ENCODE measurements around the gene ZSCAN2. TPM values are rescaled to one million over a fixed set of nuclear protein-coding genes. Genes with fewer than 3 reads are reported as not detected.

ZSCAN2 gene
- total RNA-seq, 1 experiment from 2014 or later = 15.2 TPM

GRCh38 chr15:84608707-84609284 is 8.0 kb downstream of the ZSCAN2 start:
- H3K36me3 ChIP-seq (ENCODE audit: insufficient read depth, low read length, poor library complexity, severe bottlenecking) = peaks cover 16% of the 10 kb centered on the region
- TF ChIP-seq EZH2 (IDR thresholded peaks at IDR 0.05; ENCODE audit: borderline replicate concordance, low read depth, low read length, poor library complexity, severe bottlenecking) (no peak), CTCF (conservative IDR thresholded peaks at IDR 0.05; ENCODE audit: low read depth, low read length) (no peak)
- no peaks in the 10 kb centered on the region for H3K27me3 ChIP-seq (replicated peaks; ENCODE audit: insufficient read depth, low read depth, low read length, poor library complexity)
- no TSS peak for BruUV-seq (replicated peaks)
- CTCF ChIA-PET = no interaction called here
- H3K4me3 ChIP-seq (ENCODE audit: low read depth, low read length, poor library complexity, severe bottlenecking) = no peak overlapping the region
- POLR2A ChIA-PET (ENCODE audit: low non-redundant PET) = no interaction called here
- intact Hi-C loops (cut with micrococcal nuclease; ENCODE audit: unreplicated experiment) = no loop called here
- no peak for DNase-seq (ENCODE audit: low spot score)
- H3K27ac ChIP-seq (ENCODE audit: low read depth, low read length, poor library complexity, severe bottlenecking) = no peak overlapping the region
- peaks cover 5% of the 10 kb centered on the region for H3K4me1 ChIP-seq (ENCODE audit: insufficient read depth, low read length, poor library complexity, severe bottlenecking)
- no peaks in the 10 kb centered on the region for H3K9me3 ChIP-seq (ENCODE audit: low read depth, low read length, poor library complexity, severe bottlenecking)

- DNase-seq (ENCODE audit: low spot score) = no peak
- Histone ChIP-seq H3K27ac (ENCODE audit: low read depth, low read length, poor library complexity, severe bottlenecking) (no peak overlapping the region), H3K4me3 (ENCODE audit: low read depth, low read length, poor library complexity, severe bottlenecking) (no peak overlapping the region), H3K27me3 (replicated peaks; ENCODE audit: insufficient read depth, low read depth, low read length, poor library complexity) (no peaks in the 10 kb centered on the region), H3K9me3 (ENCODE audit: low read depth, low read length, poor library complexity, severe bottlenecking) (no peaks in the 10 kb centered on the region), H3K4me1 (ENCODE audit: insufficient read depth, low read length, poor library complexity, severe bottlenecking) (no peaks in the 10 kb centered on the region), H3K36me3 (ENCODE audit: insufficient read depth, low read length, poor library complexity, severe bottlenecking) (peaks cover 10% of the 10 kb centered on the region)
- POLR2A ChIA-PET (ENCODE audit: low non-redundant PET) = interaction anchor here (0.8 kb wide), 1 partner anchor 486 kb away, joined by 3 read pairs; no protein-coding TSS in a partner anchor
- intact Hi-C loops (cut with micrococcal nuclease; ENCODE audit: unreplicated experiment) = no loop called here
- CTCF ChIA-PET = no interaction called here
- no TSS peak for BruUV-seq (replicated peaks)
- TF ChIP-seq EZH2 (IDR thresholded peaks at IDR 0.05; ENCODE audit: borderline replicate concordance, low read depth, low read length, poor library complexity, severe bottlenecking) (no peak), CTCF (conservative IDR thresholded peaks at IDR 0.05; ENCODE audit: low read depth, low read length) (no peak)
Observed at GRCh38 chr15:84609818-84610525, 9.2 kb downstream of the ZSCAN2 start.

- peaks cover 3% of the 10 kb centered on the region for H3K36me3 ChIP-seq (ENCODE audit: insufficient read depth, low read length, poor library complexity, severe bottlenecking)
- ChIA-PET POLR2A (ENCODE audit: low non-redundant PET) (no interaction called here), CTCF (no interaction called here)
- H3K27ac ChIP-seq (ENCODE audit: low read depth, low read length, poor library complexity, severe bottlenecking) = no peak overlapping the region
- intact Hi-C loops (cut with micrococcal nuclease; ENCODE audit: unreplicated experiment) = no loop called here
- H3K9me3 ChIP-seq (ENCODE audit: low read depth, low read length, poor library complexity, severe bottlenecking) = no peaks in the 10 kb centered on the region
- TF ChIP-seq CTCF (conservative IDR thresholded peaks at IDR 0.05; ENCODE audit: low read depth, low read length) (no peak), EZH2 (IDR thresholded peaks at IDR 0.05; ENCODE audit: borderline replicate concordance, low read depth, low read length, poor library complexity, severe bottlenecking) (no peak)
- H3K4me1 ChIP-seq (ENCODE audit: insufficient read depth, low read length, poor library complexity, severe bottlenecking) = no peaks in the 10 kb centered on the region
- no peaks in the 10 kb centered on the region for H3K27me3 ChIP-seq (replicated peaks; ENCODE audit: insufficient read depth, low read depth, low read length, poor library complexity)
- no peak for DNase-seq (ENCODE audit: low spot score)
- BruUV-seq (replicated peaks) = no TSS peak
- no peak overlapping the region for H3K4me3 ChIP-seq (ENCODE audit: low read depth, low read length, poor library complexity, severe bottlenecking)
Observed at GRCh38 chr15:84611631-84612030, 10.8 kb downstream of the ZSCAN2 start.
